Upper lobe of left lung (tissue), 6 donors: Measurements from ENCODE around the gene DUSP16. TPM values are rescaled to one million over a fixed set of nuclear protein-coding genes. Genes with fewer than 3 reads are reported as not detected.

ENCODE experiments used
- ATAC-seq, 2 donors: fragments of 200-7000 bp; cut with Tn5 transposase; one replicate each; pipeline ENCODE4 v1.9.1; 2022; ENCODE audit warnings: mild to moderate bottlenecking in 2 of 2, moderate library complexity in 2 of 2; ENCODE audit not compliant: low FRiP score in 2 of 2
- DNase-seq, 2 donors: peaks; one replicate each; pipeline ENCODE4 v3.0.0-alpha.2; 2019 to 2020
- H3K27ac ChIP-seq, 4 donors: fragments of 200-600 bp; sonication (generic); one replicate each; pipeline ENCODE4 v1.5.1; 2016 to 2019
- H3K27me3 ChIP-seq, 4 donors: fragments of 200-600 bp; sonication (generic); one replicate each; pipeline ENCODE4 v1.5.1; 2017 to 2019
- H3K36me3 ChIP-seq, 4 donors: fragments of 200-600 bp; sonication (generic); one replicate each; pipeline ENCODE4 v1.5.1; 2016 to 2019
- H3K4me1 ChIP-seq, 4 donors: fragments of 200-600 bp; sonication (generic); one replicate each; pipeline ENCODE4 v1.5.1; 2018 to 2019
- H3K4me3 ChIP-seq, 4 donors: fragments of 200-600 bp; sonication (generic); one replicate each; pipeline ENCODE4 v1.5.1; 2017 to 2019; ENCODE audit warnings: mild to moderate bottlenecking in 2 of 4, moderate library complexity in 1 of 4
- H3K9me3 ChIP-seq, 4 donors: fragments of 200-600 bp; sonication (generic); one replicate each; pipeline ENCODE4 v1.5.1; 2018 to 2019
- CTCF ChIP-seq, 6 experiments: fragments of 450-650 bp in 4 of 6; fragments of 200-600 bp in 2 of 6; sonication (generic) in 2 of 6; IDR thresholded peaks; one replicate each; pipeline ENCODE4 v1.5.1; 2016 to 2019; ENCODE audit warnings: antibody characterized with exemption in 6 of 6
- EP300 ChIP-seq, 4 donors: sonication (generic); formaldehyde crosslinking; IDR thresholded peaks; one replicate each; pipeline ENCODE4 v1.5.1; 2017; ENCODE audit warnings: antibody characterized with exemption in 4 of 4, control low read depth in 2 of 4
- POLR2A ChIP-seq, 4 donors: fragments of 450-650 bp; IDR thresholded peaks; one replicate each; pipeline ENCODE4 v1.5.1; 2016 to 2017; ENCODE audit warnings: antibody characterized with exemption in 4 of 4, mild to moderate bottlenecking in 2 of 4
- POLR2AphosphoS5 ChIP-seq, 2 donors: sonication (generic); formaldehyde crosslinking; IDR thresholded peaks; one replicate each; pipeline ENCODE4 v1.5.1; 2017; ENCODE audit warnings: antibody characterized with exemption in 2 of 2
- WGBS, 2 donors: methylation state at CpG; one replicate each; pipeline ENCODE4 v1.1.5; 2017 to 2018; 5-methylcytosine and 5-hydroxymethylcytosine counted together
- total RNA-seq, 6 donors: library from RNA; depleted of rRNA in 4 of 6; stranded (reverse); fragments of >200 nt in 4 of 6; gene quantifications; one replicate each; pipeline versions ENCODE4 v1.1.0 to v1.2.1, GENCODE V29; 2016 to 2021
- donor health status: DM: no; HTN: no; CAD: no; lungs with moderate emphysema.
- donor health status: DM: no; HTN: yes; CAD: no; lungs with severe emphysema.

The DUSP16 gene
- total RNA-seq, 6 donors from 2014 or later: 23.7 to 51.6 (median 41.7) TPM

DNA sequence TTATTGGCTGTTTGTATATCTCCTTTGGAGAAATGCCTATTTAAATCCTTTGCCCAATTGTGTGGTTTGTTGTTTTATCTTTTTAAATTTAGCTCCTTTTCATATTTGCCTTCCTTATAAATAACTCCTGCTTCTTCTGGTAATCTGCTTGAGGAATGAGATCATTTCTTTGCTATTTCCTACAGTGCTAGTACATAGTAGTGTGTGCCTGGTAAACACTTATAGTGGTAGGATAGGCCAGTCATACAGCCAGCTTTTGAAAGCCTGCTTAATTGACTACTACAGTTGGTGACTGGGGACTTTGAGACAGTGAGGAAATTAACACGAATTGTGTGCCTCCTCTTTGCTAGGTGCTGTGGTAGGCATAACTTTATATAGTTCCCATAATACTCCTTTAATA lies 137.0 kb downstream of the DUSP16 start:
- H3K27ac ChIP-seq: peak overlapping the region; percentile 43 to 69 (median 50)
- ATAC-seq (peak; percentile 77 to 96), DNase-seq (no peak)
- peaks cover 0 to 12% (median 9%) of the 10 kb centered on the region in 4 donors for H3K9me3 ChIP-seq
- H3K4me3 ChIP-seq: no peak overlapping the region
- no peaks in the 10 kb centered on the region for H3K27me3 ChIP-seq
- H3K36me3 ChIP-seq: no peaks in the 10 kb centered on the region
- peaks cover 3 to 28% (median 18%) of the 10 kb centered on the region in 4 donors for H3K4me1 ChIP-seq
- WGBS, 2 donors: 59 to 72% methylated on average over 1 of the region's 1 CpG
- TF ChIP-seq CTCF (IDR thresholded peaks at IDR 0.05) (no peak), POLR2AphosphoS5 (IDR thresholded peaks at IDR 0.05) (no peak), EP300 (IDR thresholded peaks at IDR 0.05) (peak in 1 of 4 donors; percentile 61), POLR2A (IDR thresholded peaks at IDR 0.05) (peak in 1 of 4 donors; percentile 35)

GRCh38 chr12:12425001-12425400 lies 137.7 kb downstream of the DUSP16 start:
- WGBS, 2 donors: 91% methylated on average over 2 of the region's 2 CpGs
- Histone ChIP-seq H3K27me3 (no peaks in the 10 kb centered on the region), H3K27ac (peak overlapping the region in 2 of 4 donors; percentile 52 to 69), H3K4me1 (peaks cover 3 to 28% (median 18%) of the 10 kb centered on the region in 4 donors), H3K9me3 (peaks cover 0 to 12% (median 9%) of the 10 kb centered on the region in 4 donors), H3K4me3 (no peak overlapping the region), H3K36me3 (no peaks in the 10 kb centered on the region)
- ATAC-seq (no peak), DNase-seq (no peak)
- no peak for TF ChIP-seq CTCF (IDR thresholded peaks at IDR 0.05)
- TF ChIP-seq EP300 (IDR thresholded peaks at IDR 0.05): no peak
- TF ChIP-seq POLR2A (IDR thresholded peaks at IDR 0.05): no peak
- no peak for TF ChIP-seq POLR2AphosphoS5 (IDR thresholded peaks at IDR 0.05)

Other genes with a start within 250 kb of the DUSP16 start
- 10 to 100 TPM in 4 of 6 donors, 1 to 10 TPM in 2; 2.1 to 25.2 (median 14.0) TPM for gene MANSC1, start 212.6 kb downstream of the DUSP16 start, total RNA-seq
- gene BORCS5, start 205.8 kb downstream of the DUSP16 start, total RNA-seq: 100 to 1,000 TPM in 1 of 6 donors, 10 to 100 TPM in 2, 1 to 10 TPM in 3; 7.3 to 105 (median 10.7) TPM
- 10 to 100 TPM; 40.1 to 74.2 (median 48.2) TPM for gene CREBL2, start 49.0 kb upstream of the DUSP16 start, total RNA-seq
- not detected for gene GPR19, start 133.3 kb upstream of the DUSP16 start, total RNA-seq
- 10 to 100 TPM; 42.1 to 85.5 (median 72.3) TPM for gene CDKN1B, start 154.5 kb upstream of the DUSP16 start, total RNA-seq
- 10 to 100 TPM in 5 of 6 donors, 1 to 10 TPM in 1; 8.5 to 36.5 (median 15.6) TPM for gene APOLD1, start 222.8 kb upstream of the DUSP16 start, total RNA-seq